NB4 (cell line): Measurements from ENCODE around the gene PAX5.

Experiments used
- CTCF ChIP-seq: IDR thresholded peaks from one replicate; pipeline ENCODE4 v1.5.1; 2012; ENCODE audit warnings: low read depth, low read length
- POLR2A ChIP-seq: IDR thresholded peaks from 2 replicates; pipeline ENCODE4 v1.6.1; 2011; ENCODE audit warnings: mild to moderate bottlenecking; ENCODE audit not compliant: insufficient read length; ENCODE audit errors: extremely low read depth

GRCh38 chr9:36842560-36843530 lies 191.2 kb downstream of the PAX5 start:
- no peak for TF ChIP-seq CTCF
- TF ChIP-seq POLR2A: no peak
